WTC11 (cell line): ENCODE measurements around the gene ETF1. TPM values are rescaled to one million over a fixed set of nuclear protein-coding genes. Genes with fewer than 3 reads are reported as not detected.

Source experiments
- ATAC-seq: fragments of 200-7000 bp; cut with Tn5 transposase; 2 replicates; pipeline ENCODE4 v1.10.0; 2021; ENCODE audit warnings: mild to moderate bottlenecking, moderate library complexity
- CTCF ChIA-PET: fragments of 300-600 bp; sonication (Branson Sonifier 250); formaldehyde crosslinking; loops from one replicate; lab custom pipeline; 2021; ENCODE audit warnings: antibody characterized with exemption; lab: Charles Lee
- POLR2A ChIA-PET: fragments of 350-600 bp; sonication (Branson Sonifier 250); formaldehyde crosslinking; loops from one replicate; lab custom pipeline; 2021; ENCODE audit warnings: antibody characterized with exemption; lab: Charles Lee
- DNase-seq: peaks from one replicate; pipeline ENCODE4 v3.0.0; 2021; ENCODE audit warnings: low spot score
- H3K27ac Mint-ChIP-seq: 2 replicates; pipeline ENCODE4 v1.8.0; 2021; ENCODE audit warnings: mixed read lengths
- H3K27me3 Mint-ChIP-seq: 2 replicates; pipeline ENCODE4 v1.8.0; 2021; ENCODE audit warnings: low read depth, mild to moderate bottlenecking, moderate library complexity, mixed read lengths
- H3K36me3 Mint-ChIP-seq: 2 replicates; pipeline ENCODE4 v1.8.0; 2021; ENCODE audit warnings: mixed read lengths
- H3K4me1 Mint-ChIP-seq: 2 replicates; pipeline ENCODE4 v1.8.0; 2022; ENCODE audit warnings: mixed read lengths
- H3K4me3 Mint-ChIP-seq: 2 replicates; pipeline ENCODE4 v1.8.0; 2021; ENCODE audit warnings: mild to moderate bottlenecking, moderate library complexity, mixed read lengths
- H3K9me3 Mint-ChIP-seq: 2 replicates; pipeline ENCODE4 v1.8.0; 2021; ENCODE audit warnings: mixed read lengths
- ATF6 ChIP-seq: sonication (generic); formaldehyde crosslinking; IDR thresholded peaks from 2 replicates; pipeline ENCODE4 v1.8.1; 2023; ENCODE audit warnings: mild to moderate bottlenecking, missing genetic modification reagents
- CBFB ChIP-seq: sonication (generic); formaldehyde crosslinking; IDR thresholded peaks from 2 replicates; pipeline ENCODE4 v1.8.1; 2022; ENCODE audit warnings: mild to moderate bottlenecking, low read depth, missing genetic modification reagents
- CDX4 ChIP-seq: fragments of 250-450 bp; sonication (Bioruptor Pico); IDR thresholded peaks from 2 replicates; pipeline ENCODE4 v1.9.0; 2021; ENCODE audit warnings: moderate library complexity, mild to moderate bottlenecking, inconsistent platforms, borderline replicate concordance
- E2F1 ChIP-seq: sonication (generic); formaldehyde crosslinking; IDR thresholded peaks from 2 replicates; pipeline ENCODE4 v1.8.0; 2022; ENCODE audit warnings: mild to moderate bottlenecking, missing genetic modification reagents
- E2F5 ChIP-seq: sonication (generic); formaldehyde crosslinking; IDR thresholded peaks from 2 replicates; pipeline ENCODE4 v1.8.1; 2022; ENCODE audit warnings: mild to moderate bottlenecking, moderate library complexity, missing genetic modification reagents
- ESRRA ChIP-seq: sonication (generic); formaldehyde crosslinking; IDR thresholded peaks from 2 replicates; pipeline ENCODE4 v1.8.1; 2022; ENCODE audit warnings: mild to moderate bottlenecking, missing genetic modification reagents, borderline replicate concordance
- FOXP1 ChIP-seq: sonication (generic); formaldehyde crosslinking; IDR thresholded peaks from 2 replicates; pipeline ENCODE4 v1.8.0; 2022; ENCODE audit warnings: missing genetic modification reagents, mild to moderate bottlenecking, moderate library complexity, borderline replicate concordance
- IRF2 ChIP-seq: sonication (generic); formaldehyde crosslinking; IDR thresholded peaks from 2 replicates; pipeline ENCODE4 v1.8.0; 2022; ENCODE audit warnings: low read depth, missing genetic modification reagents, borderline replicate concordance
- MXD4 ChIP-seq: fragments of 250-450 bp; sonication (Bioruptor Pico); IDR thresholded peaks from 2 replicates; pipeline ENCODE4 v1.8.0; 2021; ENCODE audit warnings: mild to moderate bottlenecking, moderate library complexity, borderline replicate concordance
- NFE2L1 ChIP-seq: sonication (generic); formaldehyde crosslinking; IDR thresholded peaks from 2 replicates; pipeline ENCODE4 v1.8.1; 2023; ENCODE audit warnings: missing genetic modification reagents
- NR1H2 ChIP-seq: sonication (generic); formaldehyde crosslinking; IDR thresholded peaks from 2 replicates; pipeline ENCODE4 v1.9.0; 2021; ENCODE audit warnings: mild to moderate bottlenecking, moderate library complexity, missing genetic modification reagents
- PRRX2 ChIP-seq: fragments of 250-450 bp; sonication (Bioruptor Pico); IDR thresholded peaks from 2 replicates; pipeline ENCODE4 v1.8.0; 2021; ENCODE audit warnings: mild to moderate bottlenecking
- RELA ChIP-seq: sonication (generic); formaldehyde crosslinking; IDR thresholded peaks from 2 replicates; pipeline ENCODE4 v1.8.1; 2022; ENCODE audit warnings: missing genetic modification reagents, mild to moderate bottlenecking, borderline replicate concordance
- RORB ChIP-seq: fragments of 250-450 bp; sonication (Bioruptor Pico); IDR thresholded peaks from 2 replicates; pipeline ENCODE4 v1.9.0; 2021; ENCODE audit warnings: mild to moderate bottlenecking
- STAT6 ChIP-seq: sonication (generic); formaldehyde crosslinking; conservative IDR thresholded peaks from 2 replicates; pipeline ENCODE4 v1.8.1; 2023; ENCODE audit warnings: mild to moderate bottlenecking, low read depth, missing genetic modification reagents, moderate library complexity
- ZBTB43 ChIP-seq: sonication (generic); formaldehyde crosslinking; IDR thresholded peaks from 2 replicates; pipeline ENCODE4 v1.8.1; 2023; ENCODE audit warnings: mild to moderate bottlenecking, missing genetic modification reagents
- ZNF219 ChIP-seq: sonication (generic); formaldehyde crosslinking; IDR thresholded peaks from 2 replicates; pipeline ENCODE4 v1.8.0; 2023; ENCODE audit warnings: missing genetic modification reagents, mild to moderate bottlenecking, borderline replicate concordance
- ZNF423 ChIP-seq: fragments of 250-450 bp; sonication (Bioruptor Pico); IDR thresholded peaks from 2 replicates; pipeline ENCODE4 v2.1.2; 2022; ENCODE audit warnings: mild to moderate bottlenecking, moderate library complexity
- ZNF671 ChIP-seq: fragments of 250-450 bp; sonication (Bioruptor Pico); IDR thresholded peaks from 2 replicates; pipeline ENCODE4 v1.8.0; 2021; ENCODE audit warnings: mild to moderate bottlenecking
- total RNA-seq: library from RNA; stranded (reverse); gene quantifications from 3 replicates; pipeline ENCODE4 v1.2.3, GENCODE V29; 2021

The ETF1 gene
- total RNA-seq, 1 experiment from 2014 or later: 137 TPM

GRCh38 chr5:138552657-138553056 is 9.6 kb upstream of the ETF1 start:
- H3K27me3 Mint-ChIP-seq: no peaks in the 10 kb centered on the region
- H3K27ac Mint-ChIP-seq: peak overlapping the region; percentile 56; the same call in 1 of the 2 replicates
- H3K4me1 Mint-ChIP-seq: no peaks in the 10 kb centered on the region; the same call in 1 of the 2 replicates
- ATAC-seq: peak; percentile 8; the same call in 1 of the 2 replicates
- ChIA-PET POLR2A (interaction anchor here (0.5 to 3.7 kb wide), 5 partner anchors 9 to 378 kb away, joined by 3 to 28 read pairs (median 3); partner anchors contain the start of gene ETF1), CTCF (interaction anchor here (0.7 to 1.0 kb wide), 2 partner anchors 9 to 49 kb away, joined by 3 to 6 read pairs; partner anchors contain the start of gene ETF1)
- TF ChIP-seq ATF6 (CRISPR knock-in tag) (no peak), CDX4 (CRISPR knock-in tag) (no peak), NR1H2 (CRISPR knock-in tag) (no peak), RELA (CRISPR knock-in tag) (no peak), ZBTB43 (CRISPR knock-in tag) (no peak), ZNF219 (CRISPR knock-in tag) (no peak), E2F5 (CRISPR knock-in tag) (no peak), PRRX2 (no peak), FOXP1 (CRISPR knock-in tag) (no peak), ESRRA (CRISPR knock-in tag) (no peak), RORB (CRISPR knock-in tag) (no peak)
- H3K36me3 Mint-ChIP-seq: peaks cover 43% of the 10 kb centered on the region
- no peak for DNase-seq
- H3K4me3 Mint-ChIP-seq: no peak overlapping the region
- peaks cover 4% of the 10 kb centered on the region; the same call in 1 of the 2 replicates for H3K9me3 Mint-ChIP-seq

- no peak overlapping the region for H3K27ac Mint-ChIP-seq
- H3K4me3 Mint-ChIP-seq: no peak overlapping the region
- DNase-seq (no peak), ATAC-seq (no peak)
- no peaks in the 10 kb centered on the region for H3K27me3 Mint-ChIP-seq
- ChIA-PET CTCF (interaction anchor here (1.9 kb wide), 1 partner anchor 23 kb away, joined by 7 read pairs; no protein-coding TSS in a partner anchor), POLR2A (interaction anchor here (2.4 kb wide), 1 partner anchor 26 kb away, joined by 12 read pairs; the partner anchor contains the start of gene HSPA9)
- no peak for TF ChIP-seq ZNF671 (CRISPR knock-in tag)
- TF ChIP-seq E2F5 (CRISPR knock-in tag): no peak
- TF ChIP-seq CBFB: no peak
- peaks cover 11% of the 10 kb centered on the region for H3K36me3 Mint-ChIP-seq
- H3K9me3 Mint-ChIP-seq: peaks cover 4% of the 10 kb centered on the region; the same call in 1 of the 2 replicates
- peaks cover 15% of the 10 kb centered on the region for H3K4me1 Mint-ChIP-seq
Measured at GRCh38 chr5:138549414-138549813, 6.4 kb upstream of the ETF1 start.

- Mint-ChIP-seq H3K27me3 (no peaks in the 10 kb centered on the region), H3K4me1 (peaks cover 28% of the 10 kb centered on the region), H3K36me3 (peaks cover 8% of the 10 kb centered on the region; the same call in 1 of the 2 replicates), H3K4me3 (no peak overlapping the region), H3K9me3 (peaks cover 4% of the 10 kb centered on the region; the same call in 1 of the 2 replicates), H3K27ac (peak overlapping the region; percentile 90)
- POLR2A ChIA-PET: interaction anchor here (0.6 kb wide), 1 partner anchor 96 kb away, joined by 5 read pairs; no protein-coding TSS in a partner anchor
- no peak for TF ChIP-seq E2F1 (CRISPR knock-in tag)
- TF ChIP-seq ESRRA (CRISPR knock-in tag): no peak
- TF ChIP-seq STAT6 (CRISPR knock-in tag): no peak
- no peak for TF ChIP-seq NFE2L1 (CRISPR knock-in tag)
- no peak for TF ChIP-seq MXD4 (CRISPR knock-in tag)
- TF ChIP-seq IRF2 (CRISPR knock-in tag): no peak
- no peak for TF ChIP-seq ZNF423 (CRISPR knock-in tag)
- CTCF ChIA-PET: interaction anchor here (2.4 kb wide), 1 partner anchor 82 kb away, joined by 12 read pairs; the partner anchor contains the start of gene EGR1
- ATAC-seq: no peak
- no peak for DNase-seq
Measured at GRCh38 chr5:138545919-138546562, 3.0 kb upstream of the ETF1 start.
